Measurements from ENCODE around the gene CES2.

The CES2 gene

GRCh38 chr16:66903544-66904427 is 31.5 kb upstream of the CES2 start:
- DNase-seq, result no peak

- DNase-seq, result no peak
These were observed 30.9 kb upstream of the CES2 start for GRCh38 chr16:66904428-66904845.

GRCh38 chr16:66904846-66905632 is 30.3 kb upstream of the CES2 start:
- no peak for DNase-seq

- no peak for DNase-seq
These were observed 29.4 kb upstream of the CES2 start for GRCh38 chr16:66905633-66906539.

GRCh38 chr16:66906916-66907836 is 28.1 kb upstream of the CES2 start:
- no peak for DNase-seq

- DNase-seq, result no peak
These were observed 27.2 kb upstream of the CES2 start for GRCh38 chr16:66908116-66908515.

GRCh38 chr16:66908762-66909559 is 26.4 kb upstream of the CES2 start:
- DNase-seq, result no peak

- no peak for DNase-seq
These were observed 25.0 kb upstream of the CES2 start for GRCh38 chr16:66910175-66910940.

- no peak for DNase-seq
These were observed 24.2 kb upstream of the CES2 start for GRCh38 chr16:66911112-66911511.

GRCh38 chr16:66911801-66912200 is 23.5 kb upstream of the CES2 start:
- no peak for DNase-seq

GRCh38 chr16:66913081-66913480 is 22.2 kb upstream of the CES2 start:
- DNase-seq, result no peak

GRCh38 chr16:66913711-66914110 is 21.6 kb upstream of the CES2 start:
- DNase-seq, result no peak

GRCh38 chr16:66914541-66914940 is 20.8 kb upstream of the CES2 start:
- DNase-seq, result no peak

- DNase-seq, result no peak
These were observed 20.3 kb upstream of the CES2 start for GRCh38 chr16:66915041-66915440.

- no peak for DNase-seq
These were observed 18.8 kb upstream of the CES2 start for GRCh38 chr16:66916518-66916917.

- no peak for DNase-seq
These were observed 17.6 kb upstream of the CES2 start for GRCh38 chr16:66917741-66918140.

GRCh38 chr16:66918355-66918754 is 17.0 kb upstream of the CES2 start:
- no peak for DNase-seq

GRCh38 chr16:66918803-66919568 is 16.3 kb upstream of the CES2 start, which contains the start of gene CDH16:
TSS of gene CDH16 (minus strand) at chr16:66918885. CDS start at chr16:66918065, 820 bp downstream.
- no peak for DNase-seq
